ENCODE results near the gene SPTBN4.
"Not testable (repeated sequence)": the region's sequence is repeated elsewhere in the genome, so short reads cannot be mapped to it uniquely, and the experiment has no call there.

The SPTBN4 gene

GRCh38 chr19:40464059-40465024, 2.5 kb upstream of the SPTBN4 start:
- peak in 1 of 2 donors; percentile 68 for DNase-seq (ENCODE audit: low read depth in 2 of 2)

DNA sequence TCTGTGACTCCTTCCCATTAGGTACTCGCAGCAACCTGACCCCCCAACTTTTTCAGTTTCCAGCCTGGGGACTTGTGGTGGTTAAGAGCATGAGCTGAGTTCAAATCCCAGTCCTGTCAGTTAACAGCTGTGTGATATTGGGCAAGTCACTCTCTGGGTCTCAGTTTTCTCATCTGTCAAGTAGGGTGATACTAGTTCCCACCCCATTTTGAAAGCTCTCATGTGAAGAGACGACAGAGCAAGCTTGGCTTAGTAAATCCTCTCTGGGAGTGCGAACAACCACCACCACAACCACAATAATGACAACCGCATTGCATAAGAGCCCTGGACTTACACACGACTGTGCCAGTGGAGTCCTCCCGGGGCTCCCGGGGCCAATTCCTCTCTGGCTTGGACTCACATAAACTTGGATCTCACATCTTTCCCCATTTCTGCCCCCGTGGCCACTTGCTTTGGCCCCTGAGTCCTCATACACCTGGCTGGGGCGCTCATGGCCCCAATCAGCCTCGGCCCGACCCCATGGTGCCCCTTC, 1.7 kb upstream of the SPTBN4 start:
- no peak for DNase-seq (ENCODE audit: low read depth in 2 of 2)

GRCh38 chr19:40465557-40466218, 1.1 kb upstream of the SPTBN4 start, which contains the start of gene BLVRB:
Gene BLVRB (minus strand): TSS chr19:40465745. CDS start chr19:40465688, 57 bp downstream.
- peak; percentile 99 to 100 for DNase-seq (ENCODE audit: low read depth in 2 of 2)

DNA sequence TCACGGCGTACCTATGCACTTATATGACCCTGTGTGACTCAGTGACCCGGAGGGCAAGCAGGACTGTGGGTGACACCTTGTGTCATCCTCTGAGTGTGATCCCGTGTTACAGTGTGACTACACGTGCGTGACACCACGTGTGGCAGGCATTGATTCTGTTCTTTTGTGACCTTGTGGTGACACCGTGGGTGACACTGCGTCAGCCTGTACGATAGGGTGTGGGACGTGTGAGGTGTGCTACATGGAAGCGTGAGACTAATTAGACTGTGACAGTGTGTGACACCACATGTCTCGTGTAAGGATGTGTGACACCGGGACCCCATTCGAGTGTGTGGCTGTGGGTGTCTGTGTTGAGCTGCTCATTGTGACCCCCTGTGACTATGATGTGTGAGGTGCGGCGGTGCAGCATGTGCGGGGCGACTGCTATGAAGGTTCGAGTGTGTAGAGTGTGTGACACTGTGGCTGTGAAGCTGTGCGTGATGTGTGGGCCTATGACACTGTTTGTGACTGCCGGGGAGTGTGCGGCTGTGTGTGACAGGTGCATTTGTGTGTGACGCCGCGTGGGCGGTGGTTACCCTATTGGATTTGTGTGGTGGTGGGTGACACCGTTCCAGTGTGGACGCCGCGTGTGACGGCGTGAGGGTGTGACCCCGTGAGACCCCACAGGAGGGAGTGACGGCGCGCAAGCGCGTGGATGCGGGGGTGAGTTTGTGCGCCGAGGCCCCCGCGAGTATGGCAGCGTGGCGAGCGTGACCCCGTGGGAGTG, 399 bp upstream of the SPTBN4 start:
- DNase-seq (ENCODE audit: low read depth in 2 of 2), result no peak

- DNase-seq (ENCODE audit: low read depth in 2 of 2), result no peak
Measured at GRCh38 chr19:40469011-40469410, 2.2 kb downstream of the SPTBN4 start.

DNA sequence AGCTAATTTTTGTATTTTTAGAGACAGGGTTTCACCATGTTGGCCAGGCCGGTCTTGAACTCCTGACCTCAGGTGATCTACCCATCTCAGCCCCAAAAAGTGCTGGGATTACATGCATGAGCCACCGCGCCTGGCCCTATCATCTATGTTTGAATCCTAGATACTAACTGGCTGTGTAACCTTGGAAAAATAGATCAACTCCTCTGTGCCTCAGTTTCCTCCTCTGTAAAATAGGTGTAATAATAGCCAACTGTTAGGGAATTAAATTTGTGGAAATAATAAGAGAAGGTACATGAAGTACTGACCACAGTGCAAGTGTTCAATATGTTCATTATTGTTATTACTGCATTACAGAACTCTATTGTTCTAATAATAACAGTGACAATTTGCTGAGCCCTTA, 4.3 kb downstream of the SPTBN4 start:
- no peak for DNase-seq (ENCODE audit: low read depth in 2 of 2)

DNA sequence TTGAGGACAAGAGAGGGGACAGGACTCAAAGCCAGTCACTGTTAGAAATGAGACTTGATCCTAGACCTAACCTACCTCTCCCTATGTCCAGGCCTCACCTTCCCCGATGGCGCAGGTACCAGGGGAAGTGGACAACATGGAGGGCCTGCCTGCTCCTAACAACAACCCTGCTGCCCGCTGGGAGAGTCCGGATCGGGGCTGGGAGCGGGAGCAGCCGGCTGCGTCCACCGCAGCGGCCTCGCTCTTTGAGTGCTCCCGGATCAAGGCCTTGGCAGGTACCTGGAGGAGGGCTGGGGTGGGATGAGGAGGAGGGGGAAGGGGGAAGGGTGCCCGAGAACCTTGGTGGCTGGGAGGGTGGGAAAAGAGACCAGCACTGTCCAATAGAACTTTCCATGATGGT, 5.7 kb downstream of the SPTBN4 start:
- DNase-seq (ENCODE audit: low read depth in 2 of 2), result no peak

DNA sequence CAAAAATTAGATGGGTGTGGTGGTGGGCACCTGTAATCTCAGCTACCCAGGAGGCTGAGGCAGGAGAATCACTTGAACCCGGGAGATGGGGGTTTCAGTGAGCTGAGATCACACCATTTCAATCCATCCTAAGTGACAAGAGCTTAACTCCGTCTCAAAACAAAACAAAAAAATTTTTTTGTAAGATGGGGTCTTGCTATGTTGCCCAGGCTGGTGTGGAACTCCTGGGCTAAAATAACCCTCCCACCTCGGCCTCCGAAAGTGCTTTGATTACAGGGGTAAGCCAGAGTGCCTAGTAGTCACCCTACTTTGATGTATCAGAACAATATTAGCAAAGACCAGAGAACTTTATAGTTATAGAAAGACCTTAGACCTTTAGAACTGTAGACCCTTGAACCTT, 7.9 kb downstream of the SPTBN4 start:
- DNase-seq (ENCODE audit: low read depth in 2 of 2), result no peak

GRCh38 chr19:40475878-40476644, 9.3 kb downstream of the SPTBN4 start:
- DNase-seq (ENCODE audit: low read depth in 2 of 2), result not testable (repeated sequence)

GRCh38 chr19:40486017-40486416, 19.2 kb downstream of the SPTBN4 start:
- no peak for DNase-seq (ENCODE audit: low read depth in 2 of 2)

GRCh38 chr19:40489882-40490230, 23.1 kb downstream of the SPTBN4 start:
- no peak for DNase-seq (ENCODE audit: low read depth in 2 of 2)

GRCh38 chr19:40492274-40492673, 25.5 kb downstream of the SPTBN4 start:
- no peak for DNase-seq (ENCODE audit: low read depth in 2 of 2)

DNA sequence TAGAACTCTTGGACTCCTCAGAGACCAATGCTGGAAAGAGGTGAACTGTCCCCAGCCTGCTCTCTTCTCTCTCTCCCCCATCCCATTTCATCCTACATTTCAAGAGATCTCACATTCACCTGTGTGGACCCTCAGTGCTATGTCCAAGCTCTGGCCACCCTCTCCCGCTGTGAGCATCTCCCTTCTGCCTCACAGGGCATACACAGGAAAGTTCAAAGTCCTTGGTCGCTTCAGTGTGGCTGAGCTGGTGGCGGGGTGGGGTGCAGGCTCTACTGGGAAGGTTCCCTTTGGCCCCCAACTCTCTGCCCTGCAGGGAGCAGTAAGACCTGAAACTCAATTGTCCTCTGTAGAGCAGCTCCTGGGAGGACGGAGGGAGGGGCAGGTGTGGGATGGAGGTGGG, 27.0 kb downstream of the SPTBN4 start:
- no peak for DNase-seq (ENCODE audit: low read depth in 2 of 2)

DNA sequence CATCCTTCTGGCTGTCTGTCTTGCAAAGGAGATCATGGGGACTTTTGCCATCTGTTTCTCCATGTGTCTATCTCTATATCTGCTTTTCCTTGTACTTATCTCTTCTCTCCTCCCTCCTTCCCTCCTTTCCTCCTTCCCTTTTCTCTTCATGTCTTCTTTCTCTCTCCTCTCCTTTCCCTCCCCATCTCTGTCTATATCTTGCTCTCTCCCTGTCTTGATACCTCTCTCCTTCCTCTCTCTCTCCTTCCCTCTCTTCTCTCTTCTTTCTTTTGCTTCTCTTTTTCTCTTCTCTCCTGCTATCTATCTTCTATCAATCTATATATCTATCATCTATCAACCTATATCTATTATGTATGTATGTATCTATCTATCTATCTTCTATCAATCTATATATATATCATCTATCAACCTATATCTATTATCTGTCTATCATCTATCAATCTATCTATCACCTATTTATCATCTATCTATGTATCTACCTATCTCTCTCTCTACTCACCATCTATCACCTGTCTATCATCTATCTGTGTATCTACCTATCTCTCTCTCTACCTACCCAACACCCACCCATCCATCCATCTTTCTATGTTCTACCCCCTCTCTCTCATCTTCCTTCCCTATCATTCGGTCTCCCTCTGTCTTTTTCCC, 27.5 kb downstream of the SPTBN4 start:
- no peak for DNase-seq (ENCODE audit: low read depth in 2 of 2)

DNA sequence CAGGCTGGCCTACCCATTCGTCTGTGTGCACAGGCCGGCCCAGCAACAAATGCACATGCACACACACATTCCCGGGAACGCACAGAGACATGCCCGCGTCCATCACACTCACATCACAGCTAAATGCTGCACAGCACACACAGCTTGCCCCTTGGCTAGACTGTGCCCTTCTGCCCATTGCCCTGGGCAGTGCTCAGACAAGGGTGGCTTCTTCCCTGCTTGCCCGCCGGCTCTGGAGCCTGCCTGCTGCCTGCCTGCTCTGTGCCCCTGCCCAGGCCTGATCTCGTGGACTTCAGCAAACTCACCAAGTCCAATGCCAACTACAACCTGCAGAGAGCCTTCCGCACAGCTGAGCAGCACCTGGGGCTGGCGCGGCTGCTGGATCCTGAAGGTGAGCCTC, 30.4 kb downstream of the SPTBN4 start:
- no peak for DNase-seq (ENCODE audit: low read depth in 2 of 2)

DNA sequence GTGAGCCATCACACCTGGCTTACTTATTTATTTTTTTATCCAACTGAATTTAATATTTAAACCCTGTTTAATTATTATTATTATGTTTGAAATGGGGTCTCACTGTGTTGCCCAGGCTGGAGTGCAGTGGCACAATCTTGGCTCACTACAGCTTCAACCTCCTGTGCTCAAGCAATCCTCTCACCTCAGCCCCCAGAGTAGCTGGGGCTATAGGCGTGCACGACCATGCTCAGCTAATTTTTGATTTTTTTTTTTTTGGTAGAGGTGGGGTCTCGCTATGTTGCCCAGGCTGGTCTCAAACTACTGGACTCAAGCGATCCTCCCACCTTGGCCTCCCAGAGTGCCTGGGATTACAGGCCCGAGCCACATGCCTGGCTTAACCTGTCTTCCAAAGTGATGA, 32.5 kb downstream of the SPTBN4 start:
- DNase-seq (ENCODE audit: low read depth in 2 of 2), result no peak

DNA sequence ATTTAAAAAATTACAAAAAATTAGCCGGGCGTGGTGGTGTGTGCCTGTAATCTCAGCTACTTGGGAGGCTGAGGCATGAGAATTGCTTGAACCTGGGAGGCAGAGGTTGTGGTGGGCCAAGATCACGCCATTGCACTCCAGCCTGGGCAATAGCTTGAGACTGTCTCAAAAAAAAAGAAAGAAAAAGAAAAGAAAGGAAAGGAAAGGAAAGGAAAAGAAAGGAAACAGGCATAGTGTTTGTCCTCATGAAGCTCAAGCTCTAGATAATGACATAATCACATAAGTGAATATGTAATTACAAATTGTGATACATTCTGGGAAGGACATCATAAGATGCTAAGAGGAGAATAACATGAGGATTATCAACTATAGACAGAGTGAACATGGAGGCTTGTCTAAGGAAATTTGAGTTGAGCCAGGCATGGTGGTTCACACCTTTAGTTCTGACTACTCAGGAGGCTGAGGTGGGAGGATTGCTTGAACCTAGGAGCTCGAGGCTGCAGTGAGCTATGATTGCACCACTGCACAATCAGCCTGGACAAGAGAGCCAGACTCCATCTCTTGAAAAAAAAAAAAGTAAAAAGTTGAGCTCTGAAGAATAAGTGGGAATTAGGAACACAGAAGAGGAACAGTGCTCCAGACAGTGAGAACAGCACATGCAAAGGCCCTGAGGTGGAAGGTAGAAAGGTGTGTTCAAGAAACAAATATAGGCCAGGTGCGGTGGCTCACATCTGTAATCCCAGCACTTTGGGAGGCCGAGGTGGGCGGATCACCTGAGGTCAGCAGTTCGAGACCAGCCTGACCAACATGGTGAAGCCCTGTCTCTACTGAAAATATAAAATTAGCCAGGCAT, 34.1 kb downstream of the SPTBN4 start:
- not testable (repeated sequence) for DNase-seq (ENCODE audit: low read depth in 2 of 2)

DNA sequence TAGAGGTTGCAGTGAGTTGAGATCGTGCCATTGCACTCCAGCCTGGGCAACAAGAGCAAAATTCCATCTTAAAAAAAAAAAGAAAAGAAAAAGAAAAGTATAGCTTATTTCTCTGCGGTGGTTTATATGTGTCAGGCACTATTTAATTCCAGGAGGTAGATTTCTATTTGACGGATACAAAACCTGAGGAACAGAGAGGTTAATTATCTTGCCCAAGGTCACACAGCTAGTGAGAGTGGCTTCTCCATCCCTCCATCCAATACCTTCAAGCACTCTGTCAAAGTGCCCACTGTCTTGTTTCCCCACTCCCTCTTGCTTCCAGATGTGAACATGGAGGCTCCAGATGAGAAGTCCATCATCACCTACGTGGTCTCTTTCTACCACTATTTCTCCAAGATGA, 34.8 kb downstream of the SPTBN4 start:
- no peak for DNase-seq (ENCODE audit: low read depth in 2 of 2)

- no peak for DNase-seq (ENCODE audit: low read depth in 2 of 2)
Measured at GRCh38 chr19:40502081-40502480, 35.3 kb downstream of the SPTBN4 start.
